Neural cell (in vitro differentiated cells): ENCODE results near the gene CIB4.

Source experiments
- EZH2 ChIP-seq: fragments of 200-600, 300-800 bp; shearing (Covaris generic), sonication (generic); IDR thresholded peaks from 2 replicates; pipeline ENCODE4 v1.6.1; 2014; ENCODE audit warnings: antibody characterized with exemption, low read length, borderline replicate concordance, mild to moderate bottlenecking; ENCODE audit not compliant: insufficient read depth, poor library complexity, severe bottlenecking
- POLR2AphosphoS5 ChIP-seq: IDR thresholded peaks from 2 replicates; pipeline ENCODE4 v1.6.1; 2012
- RAD21 ChIP-seq: fragments of 450-650 bp; conservative IDR thresholded peaks from 2 replicates; pipeline ENCODE4 v1.6.1; 2014; ENCODE audit warnings: antibody characterized with exemption, mild to moderate bottlenecking, moderate library complexity
- REST ChIP-seq: IDR thresholded peaks from 2 replicates; pipeline ENCODE4 v1.6.1; 2012; ENCODE audit warnings: borderline replicate concordance
- TAF1 ChIP-seq: IDR thresholded peaks from 2 replicates; pipeline ENCODE4 v1.6.1; 2012; ENCODE audit warnings: low read depth
- TF ChIP-seq, protein P1 (sequence below): fragments of 450-650 bp; IDR thresholded peaks from 2 replicates; pipeline ENCODE4 v1.5.1; 2014; ENCODE audit warnings: antibody characterized with exemption, mild to moderate bottlenecking, moderate library complexity; ENCODE audit not compliant: poor library complexity, severe bottlenecking

DNA sequence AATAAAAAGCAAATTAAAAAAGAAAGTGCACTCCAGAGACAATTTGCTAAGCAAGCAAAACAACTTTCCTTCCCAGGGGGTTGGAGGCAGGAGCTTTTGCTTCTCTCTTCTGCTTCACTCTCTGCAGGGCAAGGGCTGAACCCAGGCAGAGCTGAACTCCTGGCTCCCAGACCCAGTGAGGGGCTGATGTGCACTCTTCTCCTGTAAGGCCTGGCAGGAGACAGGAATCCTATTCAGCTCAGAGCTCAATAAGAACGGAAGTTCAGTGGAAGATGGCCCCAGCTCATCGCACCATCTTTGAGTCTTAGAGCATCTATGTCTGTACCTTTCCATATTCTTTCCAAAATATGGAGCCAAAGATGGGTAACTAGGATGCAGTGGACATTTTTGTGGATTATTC is 29.1 kb downstream of the CIB4 start:
- no peak for TF ChIP-seq REST
- TF ChIP-seq, protein P1, sequence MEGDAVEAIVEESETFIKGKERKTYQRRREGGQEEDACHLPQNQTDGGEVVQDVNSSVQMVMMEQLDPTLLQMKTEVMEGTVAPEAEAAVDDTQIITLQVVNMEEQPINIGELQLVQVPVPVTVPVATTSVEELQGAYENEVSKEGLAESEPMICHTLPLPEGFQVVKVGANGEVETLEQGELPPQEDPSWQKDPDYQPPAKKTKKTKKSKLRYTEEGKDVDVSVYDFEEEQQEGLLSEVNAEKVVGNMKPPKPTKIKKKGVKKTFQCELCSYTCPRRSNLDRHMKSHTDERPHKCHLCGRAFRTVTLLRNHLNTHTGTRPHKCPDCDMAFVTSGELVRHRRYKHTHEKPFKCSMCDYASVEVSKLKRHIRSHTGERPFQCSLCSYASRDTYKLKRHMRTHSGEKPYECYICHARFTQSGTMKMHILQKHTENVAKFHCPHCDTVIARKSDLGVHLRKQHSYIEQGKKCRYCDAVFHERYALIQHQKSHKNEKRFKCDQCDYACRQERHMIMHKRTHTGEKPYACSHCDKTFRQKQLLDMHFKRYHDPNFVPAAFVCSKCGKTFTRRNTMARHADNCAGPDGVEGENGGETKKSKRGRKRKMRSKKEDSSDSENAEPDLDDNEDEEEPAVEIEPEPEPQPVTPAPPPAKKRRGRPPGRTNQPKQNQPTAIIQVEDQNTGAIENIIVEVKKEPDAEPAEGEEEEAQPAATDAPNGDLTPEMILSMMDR, result no peak
- TF ChIP-seq RAD21, result no peak
- TF ChIP-seq POLR2AphosphoS5, result no peak
- no peak for TF ChIP-seq EZH2
- TF ChIP-seq TAF1, result no peak
